WTC11 (cell line): ENCODE results near the gene ATP8B4. TPM values are rescaled to one million over a fixed set of nuclear protein-coding genes. Genes with fewer than 3 reads are reported as not detected.

Experiments
- ATAC-seq: fragments of 200-7000 bp; cut with Tn5 transposase; 2 replicates; pipeline ENCODE4 v1.10.0; 2021; ENCODE audit warnings: mild to moderate bottlenecking, moderate library complexity
- CTCF ChIA-PET: fragments of 300-600 bp; sonication (Branson Sonifier 250); formaldehyde crosslinking; loops from one replicate; lab custom pipeline; 2021; ENCODE audit warnings: antibody characterized with exemption; lab: Charles Lee
- POLR2A ChIA-PET: fragments of 350-600 bp; sonication (Branson Sonifier 250); formaldehyde crosslinking; loops from one replicate; lab custom pipeline; 2021; ENCODE audit warnings: antibody characterized with exemption; lab: Charles Lee
- DNase-seq: peaks from one replicate; pipeline ENCODE4 v3.0.0; 2021; ENCODE audit warnings: low spot score
- H3K27ac Mint-ChIP-seq: 2 replicates; pipeline ENCODE4 v1.8.0; 2021; ENCODE audit warnings: mixed read lengths
- H3K27me3 Mint-ChIP-seq: 2 replicates; pipeline ENCODE4 v1.8.0; 2021; ENCODE audit warnings: low read depth, mild to moderate bottlenecking, moderate library complexity, mixed read lengths
- H3K36me3 Mint-ChIP-seq: 2 replicates; pipeline ENCODE4 v1.8.0; 2021; ENCODE audit warnings: mixed read lengths
- H3K4me1 Mint-ChIP-seq: 2 replicates; pipeline ENCODE4 v1.8.0; 2022; ENCODE audit warnings: mixed read lengths
- H3K4me3 Mint-ChIP-seq: 2 replicates; pipeline ENCODE4 v1.8.0; 2021; ENCODE audit warnings: mild to moderate bottlenecking, moderate library complexity, mixed read lengths
- H3K9me3 Mint-ChIP-seq: 2 replicates; pipeline ENCODE4 v1.8.0; 2021; ENCODE audit warnings: mixed read lengths
- ARID4B ChIP-seq: sonication (generic); formaldehyde crosslinking; IDR thresholded peaks from 2 replicates; pipeline ENCODE4 v1.8.0; 2023; ENCODE audit warnings: missing genetic modification reagents, mild to moderate bottlenecking, borderline replicate concordance
- ATF6 ChIP-seq: sonication (generic); formaldehyde crosslinking; IDR thresholded peaks from 2 replicates; pipeline ENCODE4 v1.8.1; 2023; ENCODE audit warnings: mild to moderate bottlenecking, missing genetic modification reagents
- E2F1 ChIP-seq: sonication (generic); formaldehyde crosslinking; IDR thresholded peaks from 2 replicates; pipeline ENCODE4 v1.8.0; 2022; ENCODE audit warnings: mild to moderate bottlenecking, missing genetic modification reagents
- ERG ChIP-seq: fragments of 250-450 bp; sonication (Bioruptor Pico); IDR thresholded peaks from 2 replicates; pipeline ENCODE4 v1.8.0; 2021; ENCODE audit warnings: mild to moderate bottlenecking
- FOXJ3 ChIP-seq: sonication (generic); formaldehyde crosslinking; IDR thresholded peaks from 2 replicates; pipeline ENCODE4 v1.9.0; 2021; ENCODE audit warnings: missing genetic modification reagents, mild to moderate bottlenecking, borderline replicate concordance
- FOXK1 ChIP-seq: sonication (generic); formaldehyde crosslinking; IDR thresholded peaks from 2 replicates; pipeline ENCODE4 v1.8.0; 2022; ENCODE audit warnings: mild to moderate bottlenecking, moderate library complexity, missing genetic modification reagents
- MYBL2 ChIP-seq: sonication (generic); formaldehyde crosslinking; IDR thresholded peaks from 2 replicates; pipeline ENCODE4 v1.8.1; 2023; ENCODE audit warnings: mild to moderate bottlenecking, moderate library complexity, missing genetic modification reagents
- PREB ChIP-seq: sonication (generic); formaldehyde crosslinking; IDR thresholded peaks from 2 replicates; pipeline ENCODE4 v1.8.1; 2022; ENCODE audit warnings: mild to moderate bottlenecking, missing genetic modification reagents, moderate library complexity, borderline replicate concordance
- RELA ChIP-seq: sonication (generic); formaldehyde crosslinking; IDR thresholded peaks from 2 replicates; pipeline ENCODE4 v1.8.1; 2022; ENCODE audit warnings: missing genetic modification reagents, mild to moderate bottlenecking, borderline replicate concordance
- ZNF138 ChIP-seq: sonication (generic); formaldehyde crosslinking; conservative IDR thresholded peaks from 2 replicates; pipeline ENCODE4 v1.8.1; 2022; ENCODE audit warnings: mild to moderate bottlenecking, moderate library complexity, missing genetic modification reagents
- ZNF423 ChIP-seq: fragments of 250-450 bp; sonication (Bioruptor Pico); IDR thresholded peaks from 2 replicates; pipeline ENCODE4 v2.1.2; 2022; ENCODE audit warnings: mild to moderate bottlenecking, moderate library complexity
- ZNF532 ChIP-seq: fragments of 250-450 bp; sonication (Bioruptor Pico); IDR thresholded peaks from 2 replicates; pipeline ENCODE4 v1.9.0; 2021; ENCODE audit warnings: mild to moderate bottlenecking, borderline replicate concordance
- total RNA-seq: library from RNA; stranded (reverse); gene quantifications from 3 replicates; pipeline ENCODE4 v1.2.3, GENCODE V29; 2021

The ATP8B4 gene
- total RNA-seq, 1 experiment from 2014 or later, result 0.37 TPM

- ChIA-PET CTCF (no interaction called here), POLR2A (no interaction called here)
- H3K9me3 Mint-ChIP-seq, result peaks cover 4% of the 10 kb centered on the region
Observed at GRCh38 chr15:50084932-50085331, 34.1 kb downstream of the ATP8B4 start.

GRCh38 chr15:50083424-50084025 lies 35.5 kb downstream of the ATP8B4 start:
- POLR2A ChIA-PET, result no interaction called here
- DNase-seq, result no peak
- no peaks in the 10 kb centered on the region; the same call in 1 of the 2 replicates for H3K9me3 Mint-ChIP-seq
- TF ChIP-seq FOXJ3 (no peak), RELA (CRISPR knock-in tag) (no peak), ATF6 (no peak), ERG (CRISPR knock-in tag) (no peak), ZNF138 (CRISPR knock-in tag) (no peak), ZNF532 (no peak), FOXK1 (CRISPR knock-in tag) (no peak), PREB (no peak)

More at GRCh38 chr15:50084932-50085331, 34.1 kb downstream of the ATP8B4 start:
- H3K36me3 Mint-ChIP-seq, result no peaks in the 10 kb centered on the region
- H3K4me1 Mint-ChIP-seq, result no peaks in the 10 kb centered on the region
- no peak overlapping the region for H3K4me3 Mint-ChIP-seq
- H3K27me3 Mint-ChIP-seq, result no peaks in the 10 kb centered on the region
- TF ChIP-seq ZNF423 (CRISPR knock-in tag), result no peak
- TF ChIP-seq MYBL2 (CRISPR knock-in tag), result no peak
- TF ChIP-seq ARID4B (CRISPR knock-in tag), result no peak
- TF ChIP-seq FOXJ3, result no peak
- TF ChIP-seq E2F1 (CRISPR knock-in tag), result no peak
- ATAC-seq, result no peak
- no peak for DNase-seq
- no peak overlapping the region for H3K27ac Mint-ChIP-seq

More at GRCh38 chr15:50083424-50084025, 35.5 kb downstream of the ATP8B4 start:
- H3K4me1 Mint-ChIP-seq, result no peaks in the 10 kb centered on the region
- CTCF ChIA-PET, result interaction anchor here (0.7 to 1.3 kb wide), 3 partner anchors 33 to 79 kb away, joined by 3 to 4 read pairs (median 3); no protein-coding TSS in a partner anchor
- H3K36me3 Mint-ChIP-seq, result no peaks in the 10 kb centered on the region
- H3K4me3 Mint-ChIP-seq, result no peak overlapping the region
- no peaks in the 10 kb centered on the region for H3K27me3 Mint-ChIP-seq
- H3K27ac Mint-ChIP-seq, result no peak overlapping the region
- ATAC-seq, result no peak
